H4 (cell line): Measurements from ENCODE around the gene BLNK. TPM values are rescaled to one million over a fixed set of nuclear protein-coding genes. Genes with fewer than 3 reads are reported as not detected.

Experiments used
- total RNA-seq: library from RNA; depleted of rRNA; stranded (reverse); fragments of >200 nt; shearing (Covaris generic); gene quantifications from 2 replicates; pipeline ENCODE4 v1.2.3, GENCODE V29; 2014; rRNA removed

BLNK gene
- total RNA-seq, 1 experiment from 2014 or later = 0.10 TPM

Other genes with a start within 250 kb of the BLNK start
- 5.0 and 6.6 TPM in 2 replicates for gene CCNJ, start 228.0 kb downstream of the BLNK start, total RNA-seq
- gene ZNF518A, start 141.3 kb downstream of the BLNK start, total RNA-seq = 4.5 and 4.7 TPM in 2 replicates
- not detected in 2 replicates for gene DNTT, start 32.9 kb upstream of the BLNK start, total RNA-seq
- gene OPALIN, start 87.4 kb upstream of the BLNK start, total RNA-seq = not detected in 2 replicates
- 0.31 and 0.64 TPM in 2 replicates for gene TLL2, start 242.4 kb upstream of the BLNK start, total RNA-seq